Thyroid gland (tissue), 4 donors: Measurements from ENCODE around the gene AP3S2.

Experiments
- POLR2A ChIP-seq, 2 donors: fragments of 450-650 bp; IDR thresholded peaks; one replicate each; pipeline ENCODE4 v1.6.1; 2017; ENCODE audit warnings: antibody characterized with exemption in 2 of 2, mild to moderate bottlenecking in 2 of 2, moderate library complexity in 1 of 2
- TF ChIP-seq, protein P1 (sequence below), 6 experiments: fragments of 200-600 bp in 3 of 6; fragments of 450-650 bp in 3 of 6; sonication (generic) in 3 of 6; IDR thresholded peaks; one replicate each; pipeline ENCODE4 v1.5.1; 2016 to 2019; ENCODE audit warnings: antibody characterized with exemption in 6 of 6, mild to moderate bottlenecking in 2 of 6, inconsistent platforms in 1 of 6, moderate library complexity in 1 of 6

DNA sequence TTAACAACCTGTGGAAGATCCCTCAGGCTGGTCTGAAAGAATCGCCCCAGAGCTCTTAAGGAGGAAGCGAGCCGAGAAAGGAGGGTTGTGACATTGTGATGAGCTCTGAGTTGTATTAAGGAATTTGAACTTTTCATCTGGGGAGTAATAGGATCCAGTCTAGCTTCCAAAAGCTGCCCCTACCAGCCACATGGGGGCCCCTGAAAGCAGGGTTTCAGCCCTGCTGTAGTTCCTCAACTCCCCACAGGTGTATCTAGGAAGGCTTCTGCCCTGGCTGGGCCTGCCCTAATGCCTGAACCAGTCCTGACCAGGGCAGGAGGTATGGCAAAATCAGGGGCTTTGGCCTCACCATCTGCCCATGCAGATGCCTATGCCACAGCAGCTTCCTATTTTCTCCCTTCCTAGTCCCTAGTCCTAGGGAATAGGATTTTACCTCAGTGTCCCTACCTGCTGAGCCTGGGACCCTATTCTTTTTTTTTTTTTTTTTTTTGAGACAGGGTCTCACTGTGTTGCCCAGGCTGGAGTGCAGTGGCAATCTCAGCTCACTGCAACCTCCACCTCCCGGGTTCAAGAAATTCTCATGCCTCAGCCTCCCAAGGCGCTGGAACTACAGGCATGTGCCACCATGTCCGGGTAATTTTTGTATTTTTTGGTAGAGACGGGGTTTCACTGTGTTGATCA lies 5.0 kb upstream of the AP3S2 start:
- TF ChIP-seq, protein P1, sequence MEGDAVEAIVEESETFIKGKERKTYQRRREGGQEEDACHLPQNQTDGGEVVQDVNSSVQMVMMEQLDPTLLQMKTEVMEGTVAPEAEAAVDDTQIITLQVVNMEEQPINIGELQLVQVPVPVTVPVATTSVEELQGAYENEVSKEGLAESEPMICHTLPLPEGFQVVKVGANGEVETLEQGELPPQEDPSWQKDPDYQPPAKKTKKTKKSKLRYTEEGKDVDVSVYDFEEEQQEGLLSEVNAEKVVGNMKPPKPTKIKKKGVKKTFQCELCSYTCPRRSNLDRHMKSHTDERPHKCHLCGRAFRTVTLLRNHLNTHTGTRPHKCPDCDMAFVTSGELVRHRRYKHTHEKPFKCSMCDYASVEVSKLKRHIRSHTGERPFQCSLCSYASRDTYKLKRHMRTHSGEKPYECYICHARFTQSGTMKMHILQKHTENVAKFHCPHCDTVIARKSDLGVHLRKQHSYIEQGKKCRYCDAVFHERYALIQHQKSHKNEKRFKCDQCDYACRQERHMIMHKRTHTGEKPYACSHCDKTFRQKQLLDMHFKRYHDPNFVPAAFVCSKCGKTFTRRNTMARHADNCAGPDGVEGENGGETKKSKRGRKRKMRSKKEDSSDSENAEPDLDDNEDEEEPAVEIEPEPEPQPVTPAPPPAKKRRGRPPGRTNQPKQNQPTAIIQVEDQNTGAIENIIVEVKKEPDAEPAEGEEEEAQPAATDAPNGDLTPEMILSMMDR (IDR thresholded peaks at IDR 0.05): peak in 5 of 6 experiments; percentile 70 to 94 (median 72)
- TF ChIP-seq POLR2A (IDR thresholded peaks at IDR 0.05): no peak
